GM19351 (cell line): ENCODE results near the gene CHCHD6.

Source experiments
- ATAC-seq: cut with Tn5 transposase; IDR thresholded peaks from one replicate; pipeline ENCODE4 v1.9.1; 2021; ENCODE audit warnings: mild to moderate bottlenecking, moderate library complexity; ENCODE audit not compliant: unreplicated experiment

The CHCHD6 gene

DNA sequence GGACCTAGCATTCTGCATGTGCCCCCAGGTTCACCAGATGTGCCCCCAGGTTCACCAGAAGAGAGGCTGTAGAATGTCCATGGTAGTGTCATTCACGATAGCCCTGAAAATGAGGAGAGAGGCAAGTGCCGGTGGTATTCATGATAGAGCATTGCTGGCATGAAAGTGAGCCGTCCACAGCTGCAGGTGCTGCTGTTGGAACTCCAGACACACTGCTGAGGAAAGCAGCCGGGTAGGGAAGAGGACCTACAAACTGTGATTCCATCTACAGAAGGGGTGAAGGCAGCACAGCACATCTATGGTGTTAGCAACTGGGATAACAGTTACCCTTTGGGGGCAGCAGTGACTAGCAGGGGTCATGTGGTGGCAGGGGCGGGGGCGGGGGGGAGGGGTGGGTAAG, 153.9 kb downstream of the CHCHD6 start:
- ATAC-seq: no peak

DNA sequence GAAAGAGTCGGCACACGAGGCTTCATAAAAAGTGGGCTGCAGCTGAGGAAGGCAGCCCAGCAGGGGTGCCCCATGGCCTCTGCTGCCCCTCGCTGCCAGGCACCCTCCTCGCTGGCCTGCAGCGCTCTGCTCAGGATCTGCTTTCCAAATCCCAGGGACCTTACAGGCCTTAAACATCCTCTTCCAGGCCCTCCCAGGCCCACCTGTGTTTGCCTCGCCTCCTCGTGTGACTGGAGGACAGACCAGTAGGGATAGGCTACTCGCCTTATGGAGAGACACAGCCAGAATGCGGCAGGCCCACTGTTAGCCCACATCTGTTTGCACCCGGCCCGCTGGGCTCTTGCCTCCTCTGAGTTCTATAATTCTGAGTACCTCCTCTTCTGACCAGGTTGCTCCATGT, 154.4 kb downstream of the CHCHD6 start:
- no peak for ATAC-seq

DNA sequence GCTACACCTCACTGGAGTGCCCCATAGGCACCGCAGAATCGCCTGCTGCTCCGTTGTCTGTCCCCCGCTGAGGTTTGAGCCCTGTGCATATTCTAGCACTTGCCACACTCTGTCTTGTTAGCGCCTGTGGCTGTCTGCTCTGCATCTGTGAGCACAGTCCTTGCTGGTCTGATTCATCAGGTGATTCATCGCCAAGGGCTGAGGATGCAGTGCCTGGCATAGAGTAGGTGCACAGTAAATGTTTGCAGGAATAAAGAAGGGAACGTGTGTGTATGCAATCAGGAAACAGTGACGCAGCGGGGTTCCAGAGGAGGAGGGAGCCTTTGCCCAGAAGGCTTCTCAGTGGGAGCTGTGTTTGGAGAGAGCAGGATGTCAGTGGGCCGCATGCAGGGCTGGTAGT, 154.8 kb downstream of the CHCHD6 start:
- ATAC-seq: no peak

DNA sequence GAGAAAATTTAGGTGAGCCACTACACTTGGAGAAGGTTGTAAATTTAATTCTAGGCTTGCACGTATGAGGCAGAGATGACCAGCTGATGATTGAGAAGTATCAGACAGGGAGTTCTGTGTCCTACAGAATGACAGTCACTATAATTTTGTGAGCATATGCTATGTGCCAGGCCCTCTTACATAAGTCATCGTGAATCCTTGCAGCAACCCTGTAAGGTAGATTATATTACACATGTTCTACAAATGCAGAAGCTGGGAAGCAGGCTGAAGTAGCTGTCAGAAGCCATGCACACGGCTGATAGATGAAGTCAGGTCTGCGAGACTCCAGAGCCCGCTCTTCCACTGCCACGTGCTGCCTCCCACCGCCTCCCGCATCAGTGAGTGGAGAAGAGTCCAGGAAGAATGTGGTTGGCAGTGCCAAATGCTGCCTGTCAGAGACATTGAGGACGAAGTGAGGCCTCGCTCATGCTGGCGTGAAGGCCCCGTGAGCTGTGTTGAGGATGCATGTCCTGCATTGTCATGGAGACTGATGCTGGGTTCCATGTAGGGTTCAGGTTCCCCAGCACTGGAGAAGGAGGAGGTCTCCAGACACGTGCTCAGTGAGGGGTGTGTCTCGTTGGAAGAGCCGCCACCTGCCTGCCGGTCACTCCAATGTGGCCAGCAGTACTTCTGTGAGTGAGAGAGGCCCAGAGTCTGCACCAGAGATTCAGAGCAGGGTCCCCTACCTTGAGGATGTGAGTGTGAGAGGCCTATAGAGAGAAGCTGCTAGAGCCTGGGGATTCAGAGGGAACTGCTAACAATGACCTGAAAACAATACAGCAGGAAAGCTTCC, 155.6 kb downstream of the CHCHD6 start:
- no peak for ATAC-seq

DNA sequence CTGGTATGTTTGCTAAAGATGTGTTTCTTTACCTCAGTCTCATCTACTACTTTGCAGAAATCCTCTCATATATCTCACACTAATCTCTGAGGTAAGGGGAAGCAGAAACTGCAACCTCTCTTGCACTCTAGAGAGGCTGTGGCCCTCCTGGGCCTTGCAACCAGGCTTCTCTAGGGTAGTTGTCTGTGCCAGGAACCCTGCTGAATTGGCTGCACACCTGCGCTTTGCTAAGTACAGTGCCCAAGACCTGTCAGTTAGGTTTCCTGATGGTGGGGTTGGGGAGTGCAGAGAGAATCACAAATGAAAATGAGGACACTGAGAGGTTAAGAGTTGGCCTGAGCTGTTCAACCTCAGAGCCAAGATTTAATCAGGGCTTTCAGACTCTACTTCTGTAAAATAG, 161.7 kb downstream of the CHCHD6 start:
- no peak for ATAC-seq

DNA sequence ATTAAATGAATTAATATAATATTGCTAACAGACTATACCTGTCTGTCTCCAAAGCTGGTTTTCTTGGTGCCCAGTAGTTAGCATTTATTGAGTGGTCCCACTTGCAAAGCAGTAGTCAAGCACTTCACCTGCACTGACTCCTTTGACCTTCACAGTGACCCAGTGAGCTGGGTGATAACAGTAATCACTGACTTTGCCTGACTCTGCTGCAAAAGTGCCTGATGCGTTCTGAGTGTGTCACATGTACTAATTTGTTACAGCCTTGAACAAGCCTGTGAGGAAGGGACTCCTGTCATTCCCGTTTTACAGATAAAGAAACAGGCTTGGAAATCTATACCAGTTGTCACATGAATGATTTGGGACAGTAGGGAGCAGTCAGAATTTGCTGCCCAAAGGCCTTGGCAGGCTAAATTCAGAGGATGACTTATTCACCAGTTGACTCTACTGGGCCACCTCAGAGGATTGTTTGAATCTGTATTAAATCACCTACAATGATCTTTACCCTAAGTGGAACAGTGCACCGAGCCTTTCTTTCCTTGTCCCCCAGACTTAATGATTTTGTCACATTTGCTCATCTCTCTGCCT, 162.2 kb downstream of the CHCHD6 start:
- no peak for ATAC-seq

DNA sequence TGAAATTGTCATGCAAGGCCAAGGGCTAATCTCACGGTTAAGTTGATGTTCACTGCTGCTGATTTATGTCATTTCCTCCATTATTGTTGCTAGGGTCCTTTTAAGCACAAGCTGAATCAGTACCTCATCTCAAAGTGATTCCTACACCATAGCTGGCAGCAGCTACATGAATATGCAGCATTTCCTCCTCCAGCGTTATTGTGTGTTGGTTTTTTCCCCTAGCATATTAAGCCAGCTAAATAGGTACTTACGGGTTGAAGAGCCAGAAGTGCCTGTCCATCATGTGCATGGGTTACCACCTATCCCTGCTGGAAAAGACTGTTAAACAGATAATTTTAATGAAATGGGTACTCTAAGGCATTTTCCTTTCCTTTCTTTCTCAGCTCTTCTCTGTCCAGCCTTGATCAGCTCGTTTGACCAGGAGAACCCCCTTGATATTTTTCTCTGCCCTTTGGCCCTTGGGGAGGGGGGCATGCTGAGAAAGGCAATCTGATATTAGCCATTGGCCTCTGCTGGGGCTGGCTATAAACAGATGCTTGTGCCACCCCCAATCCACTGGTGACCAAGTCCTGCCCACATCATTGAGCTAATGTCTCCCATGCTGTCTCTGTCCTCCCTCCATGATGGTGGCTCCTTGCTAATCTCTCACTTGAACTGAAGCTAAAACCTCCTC, 163.3 kb downstream of the CHCHD6 start:
- no peak for ATAC-seq

DNA sequence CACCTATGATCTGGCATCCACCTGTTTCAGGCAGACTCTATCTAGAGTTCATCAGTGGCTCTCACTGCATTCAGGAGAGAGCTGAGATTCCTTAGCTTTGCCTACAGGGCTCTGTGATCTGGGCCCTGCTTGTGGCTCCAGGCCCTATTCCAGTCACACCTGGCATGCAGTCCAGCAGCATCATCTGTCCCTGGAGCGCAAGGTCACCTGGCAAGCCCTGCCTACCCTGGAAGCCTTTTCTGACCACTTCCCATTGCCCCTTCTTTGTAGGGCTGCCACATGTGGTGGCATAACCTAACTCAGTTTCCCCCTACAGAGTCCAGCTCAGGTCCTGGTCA, 163.8 kb downstream of the CHCHD6 start:
- no peak for ATAC-seq

DNA sequence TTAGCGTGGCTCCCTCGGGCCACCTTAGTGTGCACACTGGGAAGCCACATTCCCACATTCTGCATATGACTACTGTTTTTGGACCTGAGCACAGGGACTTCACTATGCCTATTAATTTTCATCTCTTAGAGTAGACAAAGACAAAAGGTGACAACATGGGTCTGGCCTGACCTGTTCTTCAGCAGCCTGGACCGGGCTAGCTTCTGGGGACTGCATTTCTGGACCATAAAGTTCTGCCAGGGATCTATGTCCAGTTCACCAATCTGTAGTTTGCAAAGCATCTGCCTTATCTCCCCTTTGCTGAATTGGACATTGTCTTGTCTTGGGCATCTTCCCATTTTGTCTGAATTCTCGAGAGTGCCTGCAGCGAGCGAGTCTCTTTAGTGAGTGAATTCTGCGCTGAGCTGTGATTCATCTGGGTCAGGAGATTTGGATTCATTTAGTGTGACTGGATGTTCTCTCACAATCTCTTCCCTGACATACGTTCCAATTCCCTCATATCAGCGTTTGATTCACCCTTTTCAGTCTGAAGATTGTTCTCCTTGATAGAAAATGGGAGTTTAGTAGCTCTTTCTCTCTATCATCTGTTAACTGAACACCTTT, 166.7 kb downstream of the CHCHD6 start:
- ATAC-seq: no peak

DNA sequence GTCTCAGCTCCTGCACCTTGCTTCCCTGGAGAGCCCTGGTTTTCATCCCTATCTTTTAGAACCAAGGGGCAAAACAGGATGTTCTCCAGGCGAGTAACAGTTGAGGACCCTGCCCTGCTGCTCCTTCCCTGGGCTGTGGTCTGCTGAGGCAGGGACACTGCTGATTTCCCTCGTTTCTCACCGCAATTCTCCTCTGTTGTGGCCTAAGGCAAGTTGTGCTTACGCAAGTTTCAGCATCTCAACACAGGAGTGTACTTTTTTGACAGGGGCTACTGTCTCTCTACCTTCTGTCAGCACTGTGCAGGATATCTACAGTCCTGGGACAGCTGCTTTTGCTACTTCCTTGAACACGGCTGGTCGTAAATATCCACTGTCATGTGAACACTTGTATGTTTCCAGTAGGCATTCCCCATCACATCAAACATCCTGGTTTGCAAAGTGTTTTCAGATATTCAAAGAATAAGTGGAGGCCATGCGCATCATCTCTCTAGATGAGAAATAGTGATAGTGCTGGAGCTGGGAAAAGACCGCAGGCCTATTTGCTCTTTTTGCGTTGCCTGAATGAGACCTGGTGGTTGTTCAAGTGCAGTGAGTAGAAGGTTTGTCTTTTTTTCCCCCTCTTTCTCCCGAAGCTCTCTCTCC, 168.8 kb downstream of the CHCHD6 start:
- ATAC-seq: no peak

DNA sequence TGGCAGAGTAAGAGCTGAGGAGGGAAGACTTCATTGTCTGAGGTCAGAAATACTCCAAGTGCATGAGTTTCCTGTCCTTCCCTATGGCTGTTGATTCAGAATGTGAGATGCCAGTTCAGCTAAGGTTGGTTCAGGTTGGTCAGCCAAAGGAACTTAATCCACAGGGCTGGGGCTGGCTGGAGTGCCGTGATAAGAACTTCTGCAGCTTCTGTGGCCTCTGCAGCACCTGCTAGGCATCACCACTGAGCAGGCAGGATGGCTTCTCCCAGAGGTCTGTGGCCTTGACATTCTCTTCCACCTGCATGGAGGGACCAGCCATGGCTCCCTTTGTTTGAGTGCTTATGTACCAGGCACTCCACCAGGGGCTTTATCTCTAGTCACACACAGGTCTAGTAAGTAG, 169.4 kb downstream of the CHCHD6 start:
- ATAC-seq: no peak

DNA sequence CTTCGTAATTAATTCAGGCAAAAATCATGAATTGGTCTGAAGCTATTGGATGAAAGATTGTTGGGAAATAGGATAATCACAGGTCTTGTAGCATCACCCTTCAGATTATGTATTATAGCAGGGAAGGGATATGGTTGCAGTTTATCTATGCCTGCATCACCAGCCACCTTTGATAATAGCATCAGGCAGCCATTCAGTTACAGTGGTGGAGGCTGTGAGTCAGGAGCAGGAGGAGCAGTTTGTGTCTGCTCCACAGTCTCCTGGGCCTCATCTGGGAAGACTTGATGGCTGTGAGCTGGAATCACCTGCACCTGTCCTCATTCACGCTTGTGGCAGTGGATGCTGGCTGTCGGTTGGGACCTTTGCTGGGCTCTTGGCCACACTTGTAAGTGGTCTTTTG, 174.6 kb downstream of the CHCHD6 start:
- no peak for ATAC-seq

DNA sequence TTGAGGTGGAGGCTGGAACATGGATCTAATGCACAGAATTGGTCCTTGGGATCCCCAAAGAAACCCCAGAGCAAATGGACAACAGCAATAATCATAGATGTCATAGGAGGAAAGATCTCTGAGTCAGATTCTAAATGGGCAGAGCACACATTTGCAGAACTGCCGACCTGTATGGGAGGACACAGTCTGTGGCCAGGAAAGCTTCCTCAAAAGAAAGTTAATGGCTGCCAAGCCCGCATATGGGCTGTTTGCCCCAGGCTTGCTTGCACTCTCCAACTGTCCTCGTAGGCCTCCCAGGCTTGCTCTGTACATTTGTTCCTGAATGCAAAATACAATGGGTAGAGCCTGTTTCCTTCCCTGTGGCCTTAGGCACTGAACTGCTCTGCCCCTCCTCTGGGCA, 176.9 kb downstream of the CHCHD6 start:
- ATAC-seq: no peak

DNA sequence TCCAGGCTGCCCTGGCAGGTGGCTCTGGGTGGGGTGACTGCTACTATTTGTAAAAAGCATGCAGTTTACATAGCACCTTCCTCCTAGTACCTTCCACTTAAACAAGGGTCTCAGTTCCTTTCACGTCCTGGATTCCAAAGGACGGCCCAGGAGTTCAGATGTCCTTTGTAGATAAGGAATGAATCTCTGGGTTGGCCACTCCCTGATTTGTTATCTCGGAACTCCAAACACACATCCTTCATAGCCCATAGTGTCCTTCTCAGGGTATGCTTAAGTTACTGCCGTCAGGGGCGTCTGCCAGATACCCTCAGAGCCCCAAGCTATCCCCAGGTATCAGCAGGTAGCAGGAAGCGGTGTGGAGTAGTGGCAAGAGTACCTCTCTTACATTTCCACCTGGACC, 177.8 kb downstream of the CHCHD6 start:
- ATAC-seq: no peak

DNA sequence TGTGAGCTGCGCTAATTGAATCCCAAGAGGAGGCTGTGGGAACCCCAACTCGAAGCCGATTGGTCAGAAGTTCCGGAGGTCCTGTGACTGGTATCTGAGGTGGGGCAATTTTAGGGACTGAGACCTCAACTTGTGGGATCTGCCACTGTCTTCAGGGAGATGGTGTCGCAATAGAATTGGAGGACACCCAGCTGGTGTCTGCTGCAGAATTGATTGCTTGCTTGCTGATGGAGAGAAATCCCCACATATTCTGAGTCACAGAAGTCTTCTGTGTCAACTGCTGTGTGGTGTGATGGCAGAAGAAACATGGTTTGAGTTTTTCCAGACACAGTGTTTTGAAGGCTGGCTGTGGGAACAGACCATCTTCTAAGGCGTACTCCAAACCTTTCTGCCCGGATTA, 179.2 kb downstream of the CHCHD6 start:
- no peak for ATAC-seq

DNA sequence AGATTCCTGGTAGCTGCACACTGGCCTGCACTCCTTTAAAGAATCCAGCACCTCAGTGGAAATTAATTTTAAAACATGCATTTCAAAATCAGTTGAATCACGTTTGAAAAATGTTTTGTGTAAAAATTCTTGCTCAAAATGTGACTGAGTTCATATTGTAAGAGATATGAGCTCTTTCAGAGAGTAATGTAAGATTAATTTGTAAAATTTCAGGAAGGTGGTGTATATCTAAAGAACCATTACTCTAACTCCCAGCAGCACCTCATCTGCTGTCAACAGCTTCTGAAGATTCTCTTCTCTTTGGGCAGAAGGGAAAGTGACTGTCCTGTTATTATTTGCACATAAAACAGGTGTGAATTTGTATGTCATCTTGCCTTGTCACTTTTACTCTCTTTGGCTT, 181.4 kb downstream of the CHCHD6 start:
- ATAC-seq: no peak

DNA sequence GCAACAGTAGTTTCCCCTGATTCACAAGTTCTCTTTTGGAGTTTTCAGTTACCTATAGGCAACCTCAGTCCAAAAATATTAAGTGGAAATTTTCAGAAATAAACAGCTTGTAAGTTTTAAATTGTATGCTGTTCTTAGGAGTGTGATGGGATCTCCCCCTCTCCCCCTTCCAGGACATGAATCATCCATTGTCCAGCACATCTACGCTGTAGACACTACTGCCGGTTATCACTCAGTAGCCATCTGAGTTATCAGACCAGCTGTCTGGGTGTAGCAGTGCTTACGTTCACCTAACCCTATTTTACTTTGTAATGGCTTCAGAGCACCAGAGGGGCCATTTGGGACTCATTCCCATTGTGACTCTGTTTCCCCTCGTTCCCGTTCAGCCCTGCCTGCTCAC, 182.2 kb downstream of the CHCHD6 start:
- ATAC-seq: no peak

DNA sequence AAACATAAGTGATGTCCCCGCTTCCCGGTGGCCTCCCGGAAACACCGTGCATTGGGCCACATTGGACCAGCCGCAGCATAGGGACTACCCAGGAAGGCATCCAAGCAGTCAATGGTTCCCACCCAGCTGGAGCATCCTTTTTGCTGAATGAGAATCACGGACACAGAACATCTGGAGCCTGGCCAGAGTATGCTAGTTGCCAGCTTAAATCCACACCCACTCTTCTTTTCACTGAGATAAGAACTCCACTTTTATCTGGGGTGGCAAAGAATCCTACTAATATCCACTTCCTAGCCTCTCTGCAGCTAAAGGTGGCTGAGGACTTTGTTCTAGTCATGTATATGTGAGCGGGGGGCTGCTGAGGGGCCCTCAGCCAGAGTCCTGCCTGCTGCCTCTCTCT, 183.6 kb downstream of the CHCHD6 start:
- ATAC-seq: no peak

DNA sequence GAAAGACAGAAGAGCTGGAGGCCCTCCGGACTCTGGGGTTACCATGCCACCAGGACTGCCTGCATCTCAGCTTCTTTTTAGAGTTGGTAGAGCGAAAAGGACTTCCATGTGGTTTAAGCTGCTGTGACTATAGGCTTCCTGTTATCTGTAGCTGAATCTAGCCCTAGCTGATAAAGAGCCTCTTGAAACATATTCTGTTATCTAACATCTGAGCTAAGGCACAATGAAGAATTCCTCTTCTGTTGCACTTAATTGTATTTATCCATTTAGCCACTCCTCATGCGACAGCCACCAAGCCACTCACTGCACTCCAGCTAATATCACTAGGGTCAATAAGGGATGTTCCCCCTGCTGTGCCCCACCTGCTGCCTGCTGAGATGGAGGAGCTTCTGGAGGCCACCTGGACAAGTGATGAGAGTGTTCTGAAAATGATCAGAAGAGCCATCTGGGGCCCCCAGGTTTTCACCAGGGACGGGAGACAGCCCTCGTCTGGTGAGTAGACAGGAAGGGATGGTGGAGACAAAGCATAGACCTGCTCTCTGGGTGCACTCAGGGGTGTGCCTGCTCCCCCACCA, 184.2 kb downstream of the CHCHD6 start:
- no peak for ATAC-seq

DNA sequence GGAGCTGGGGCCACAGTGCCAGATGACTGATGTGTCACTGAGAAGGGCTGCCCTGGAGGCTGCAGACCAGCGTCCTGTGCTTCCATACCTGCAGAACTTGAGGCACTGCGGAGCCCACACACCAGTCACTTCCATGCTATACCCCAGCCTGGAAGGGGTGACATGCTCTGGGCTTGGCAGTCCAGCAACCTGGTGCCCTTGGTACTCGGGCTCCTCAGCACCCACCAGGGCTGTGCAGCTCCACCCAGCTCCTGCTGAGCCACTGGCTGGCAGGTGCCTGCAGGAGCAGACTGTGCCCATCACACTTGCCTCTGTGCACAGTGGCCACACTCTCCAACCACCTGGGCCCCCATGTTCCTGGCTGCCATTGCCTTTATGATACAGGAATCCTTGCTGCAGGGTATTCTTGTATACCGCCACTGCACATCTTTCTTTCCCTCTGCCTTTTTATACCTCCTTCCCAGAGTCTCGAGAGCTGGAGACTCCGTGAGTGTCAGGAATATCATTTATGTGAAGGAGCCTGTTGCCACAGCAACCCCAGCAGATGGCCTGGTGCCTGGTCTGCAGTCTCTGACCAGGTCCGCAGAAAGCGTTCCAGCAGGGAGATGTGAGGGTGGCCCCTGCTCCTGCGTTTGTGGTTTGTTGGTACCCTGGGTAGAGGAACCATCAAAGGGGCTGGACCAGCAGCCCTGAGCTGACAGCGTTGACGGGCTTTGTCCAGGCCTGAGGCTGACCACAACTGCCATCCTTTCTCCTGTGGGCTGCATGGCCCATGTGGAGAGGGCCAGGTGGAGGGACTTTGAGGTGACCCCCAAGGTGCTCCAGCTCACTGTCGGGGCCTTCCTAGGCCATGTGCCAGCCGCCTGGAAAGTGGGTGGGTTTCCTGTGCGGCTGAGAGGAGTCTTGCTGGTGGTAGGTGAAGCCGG, 185.5 kb downstream of the CHCHD6 start:
- ATAC-seq: no peak
